ENCODE measurements around the gene FOXN4. TPM values are rescaled to one million over a fixed set of nuclear protein-coding genes. Genes with fewer than 3 reads are reported as not detected.

FOXN4 gene
- total RNA-seq, 1 donor from 2014 or later: not detected

DNA sequence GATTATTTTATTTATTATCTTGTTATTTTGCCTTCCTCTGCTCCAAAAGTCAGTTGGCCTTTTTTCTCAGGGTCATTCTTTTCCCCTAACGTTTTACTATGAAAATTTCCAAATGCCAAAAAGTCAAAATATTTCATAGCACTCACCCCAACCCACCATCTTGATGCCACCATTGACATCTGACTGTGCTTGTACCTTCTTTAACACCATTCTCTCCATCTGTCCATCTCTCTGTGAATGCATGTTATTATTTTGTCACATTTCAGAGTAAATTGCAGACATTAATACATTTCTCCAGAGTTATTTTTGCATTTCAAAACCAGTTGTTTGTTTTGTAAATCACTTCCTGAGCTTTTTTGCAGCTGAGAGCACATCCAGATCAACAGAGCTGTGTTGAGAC lies 38.6 kb downstream of the FOXN4 start:
- no peak for DNase-seq (ENCODE audit: low read depth)
- Histone ChIP-seq H3K36me3 (ENCODE audit: control insufficient read depth, insufficient read depth, low read length) (no peaks in the 10 kb centered on the region), H3K27me3 (ENCODE audit: control insufficient read depth, insufficient read depth, low read length) (peaks cover 6% of the 10 kb centered on the region), H3K4me3 (ENCODE audit: low read depth, low read length) (no peak overlapping the region)
- TF ChIP-seq, protein P1, sequence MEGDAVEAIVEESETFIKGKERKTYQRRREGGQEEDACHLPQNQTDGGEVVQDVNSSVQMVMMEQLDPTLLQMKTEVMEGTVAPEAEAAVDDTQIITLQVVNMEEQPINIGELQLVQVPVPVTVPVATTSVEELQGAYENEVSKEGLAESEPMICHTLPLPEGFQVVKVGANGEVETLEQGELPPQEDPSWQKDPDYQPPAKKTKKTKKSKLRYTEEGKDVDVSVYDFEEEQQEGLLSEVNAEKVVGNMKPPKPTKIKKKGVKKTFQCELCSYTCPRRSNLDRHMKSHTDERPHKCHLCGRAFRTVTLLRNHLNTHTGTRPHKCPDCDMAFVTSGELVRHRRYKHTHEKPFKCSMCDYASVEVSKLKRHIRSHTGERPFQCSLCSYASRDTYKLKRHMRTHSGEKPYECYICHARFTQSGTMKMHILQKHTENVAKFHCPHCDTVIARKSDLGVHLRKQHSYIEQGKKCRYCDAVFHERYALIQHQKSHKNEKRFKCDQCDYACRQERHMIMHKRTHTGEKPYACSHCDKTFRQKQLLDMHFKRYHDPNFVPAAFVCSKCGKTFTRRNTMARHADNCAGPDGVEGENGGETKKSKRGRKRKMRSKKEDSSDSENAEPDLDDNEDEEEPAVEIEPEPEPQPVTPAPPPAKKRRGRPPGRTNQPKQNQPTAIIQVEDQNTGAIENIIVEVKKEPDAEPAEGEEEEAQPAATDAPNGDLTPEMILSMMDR (IDR thresholded peaks at IDR 0.05; ENCODE audit: insufficient read depth, low read length, poor library complexity, severe bottlenecking): no peak

DNA sequence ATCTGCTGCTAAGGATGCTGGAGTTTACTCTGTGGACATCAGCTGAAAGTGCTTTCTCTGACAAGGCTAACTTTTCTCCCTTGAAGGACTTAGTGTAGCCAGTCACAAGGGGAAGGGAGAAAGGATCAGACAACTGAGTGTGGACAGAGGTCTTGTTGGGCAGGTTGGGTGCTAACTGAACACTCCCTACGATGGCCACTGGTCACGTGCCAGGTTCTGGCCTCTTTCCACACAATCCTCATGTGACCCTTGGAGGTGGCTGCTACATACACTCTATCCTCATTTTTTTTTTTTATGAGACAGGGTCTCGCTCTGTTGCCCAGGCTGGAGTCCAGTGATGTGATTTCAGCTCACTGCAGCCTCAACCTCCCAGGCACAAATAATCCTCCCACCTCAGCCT lies 39.7 kb downstream of the FOXN4 start:
- peaks cover 6% of the 10 kb centered on the region for H3K27me3 ChIP-seq (ENCODE audit: control insufficient read depth, insufficient read depth, low read length)
- H3K4me3 ChIP-seq (ENCODE audit: low read depth, low read length): no peak overlapping the region
- no peaks in the 10 kb centered on the region for H3K36me3 ChIP-seq (ENCODE audit: control insufficient read depth, insufficient read depth, low read length)
- DNase-seq (ENCODE audit: low read depth): no peak
- TF ChIP-seq, protein P1 (IDR thresholded peaks at IDR 0.05; ENCODE audit: insufficient read depth, low read length, poor library complexity, severe bottlenecking): no peak

DNA sequence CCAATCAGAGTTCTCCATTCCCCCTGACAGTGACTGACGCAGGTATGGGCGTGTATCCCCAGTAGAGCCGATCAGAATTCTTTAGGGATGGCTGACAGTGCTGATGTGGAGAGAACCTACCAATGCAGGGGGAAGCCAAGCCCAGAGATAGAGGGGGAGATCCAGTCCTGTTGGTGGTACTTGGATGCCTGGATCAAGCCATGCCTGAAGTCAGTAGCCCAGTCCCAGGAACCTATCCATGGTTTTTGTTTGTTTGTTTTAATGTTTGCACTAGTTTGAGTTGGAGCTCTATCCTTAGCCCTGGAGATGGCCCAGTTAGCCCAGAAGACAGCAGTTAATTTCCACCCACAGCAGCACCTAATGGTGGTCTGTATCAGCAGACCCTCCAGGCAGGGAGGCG lies 40.2 kb downstream of the FOXN4 start:
- TF ChIP-seq, protein P1 (IDR thresholded peaks at IDR 0.05; ENCODE audit: insufficient read depth, low read length, poor library complexity, severe bottlenecking): no peak
- Histone ChIP-seq H3K4me3 (ENCODE audit: low read depth, low read length) (no peak overlapping the region), H3K27me3 (ENCODE audit: control insufficient read depth, insufficient read depth, low read length) (peaks cover 6% of the 10 kb centered on the region), H3K36me3 (ENCODE audit: control insufficient read depth, insufficient read depth, low read length) (no peaks in the 10 kb centered on the region)
- DNase-seq (ENCODE audit: low read depth): no peak

DNA sequence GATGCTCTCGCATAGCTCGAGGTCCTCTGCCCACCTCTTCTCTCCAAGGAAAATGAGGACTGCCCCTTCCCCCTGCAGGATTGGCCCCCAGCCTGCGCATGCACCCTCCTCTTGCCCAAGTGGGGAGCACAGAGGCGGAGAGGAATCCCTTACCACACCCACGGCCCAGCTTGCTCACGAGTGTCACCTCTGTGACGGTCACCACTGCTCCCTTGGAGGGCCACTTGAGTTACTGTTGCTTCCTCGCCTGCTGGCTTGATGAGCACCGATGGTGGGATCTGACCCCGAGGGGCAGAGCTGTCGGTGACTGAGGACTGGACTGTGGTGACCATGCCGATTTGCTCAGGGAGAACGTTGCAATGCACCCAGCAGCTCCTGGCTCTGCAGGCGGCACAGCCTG lies 41.7 kb downstream of the FOXN4 start:
- DNase-seq (ENCODE audit: low read depth): no peak
- H3K27me3 ChIP-seq (ENCODE audit: control insufficient read depth, insufficient read depth, low read length): no peaks in the 10 kb centered on the region
- H3K4me3 ChIP-seq (ENCODE audit: low read depth, low read length): no peak overlapping the region
- no peaks in the 10 kb centered on the region for H3K36me3 ChIP-seq (ENCODE audit: control insufficient read depth, insufficient read depth, low read length)
- TF ChIP-seq, protein P1 (IDR thresholded peaks at IDR 0.05; ENCODE audit: insufficient read depth, low read length, poor library complexity, severe bottlenecking): no peak

DNA sequence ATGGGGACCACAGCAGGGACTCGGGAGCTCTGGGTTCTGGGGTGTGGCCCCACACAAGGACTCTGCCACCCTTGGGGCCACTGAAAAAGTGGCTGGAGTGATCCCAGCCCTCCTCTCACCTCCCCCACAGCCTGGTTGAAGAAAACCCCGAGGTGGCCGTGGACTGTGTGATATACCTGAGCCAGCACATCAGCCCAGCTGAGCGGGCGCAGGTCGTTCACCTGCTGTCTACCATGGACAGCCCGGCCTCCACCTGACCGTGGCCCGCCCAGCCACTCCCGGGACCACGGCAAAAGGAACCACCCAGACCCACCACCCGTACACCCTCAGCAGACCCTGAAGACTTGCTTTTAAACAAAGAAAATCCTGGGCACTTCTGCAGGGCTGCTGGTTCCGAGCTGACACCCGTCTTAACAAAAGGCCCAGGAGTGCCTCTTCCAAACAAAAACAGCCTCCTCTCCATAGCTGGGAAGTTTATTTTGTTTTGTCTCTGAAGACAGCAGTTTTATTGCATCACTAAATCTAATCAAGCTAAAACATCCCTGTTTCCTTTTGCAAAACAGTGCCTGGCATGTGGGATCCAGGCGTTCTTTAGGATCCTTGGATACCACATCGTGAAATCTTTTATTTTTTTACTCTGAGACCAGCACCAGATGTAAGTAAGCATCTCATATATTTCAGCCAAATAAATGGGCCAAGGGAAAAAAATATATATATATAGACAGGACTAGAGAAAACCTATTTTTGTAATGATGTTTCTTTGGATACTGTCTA lies 42.8 kb downstream of the FOXN4 start:
- Histone ChIP-seq H3K27me3 (ENCODE audit: control insufficient read depth, insufficient read depth, low read length) (no peaks in the 10 kb centered on the region), H3K4me3 (ENCODE audit: low read depth, low read length) (no peak overlapping the region), H3K36me3 (ENCODE audit: control insufficient read depth, insufficient read depth, low read length) (no peaks in the 10 kb centered on the region)
- TF ChIP-seq, protein P1 (IDR thresholded peaks at IDR 0.05; ENCODE audit: insufficient read depth, low read length, poor library complexity, severe bottlenecking): no peak
- no peak for DNase-seq (ENCODE audit: low read depth)
